ENCODE data around the gene AUTS2.

AUTS2 gene

DNA sequence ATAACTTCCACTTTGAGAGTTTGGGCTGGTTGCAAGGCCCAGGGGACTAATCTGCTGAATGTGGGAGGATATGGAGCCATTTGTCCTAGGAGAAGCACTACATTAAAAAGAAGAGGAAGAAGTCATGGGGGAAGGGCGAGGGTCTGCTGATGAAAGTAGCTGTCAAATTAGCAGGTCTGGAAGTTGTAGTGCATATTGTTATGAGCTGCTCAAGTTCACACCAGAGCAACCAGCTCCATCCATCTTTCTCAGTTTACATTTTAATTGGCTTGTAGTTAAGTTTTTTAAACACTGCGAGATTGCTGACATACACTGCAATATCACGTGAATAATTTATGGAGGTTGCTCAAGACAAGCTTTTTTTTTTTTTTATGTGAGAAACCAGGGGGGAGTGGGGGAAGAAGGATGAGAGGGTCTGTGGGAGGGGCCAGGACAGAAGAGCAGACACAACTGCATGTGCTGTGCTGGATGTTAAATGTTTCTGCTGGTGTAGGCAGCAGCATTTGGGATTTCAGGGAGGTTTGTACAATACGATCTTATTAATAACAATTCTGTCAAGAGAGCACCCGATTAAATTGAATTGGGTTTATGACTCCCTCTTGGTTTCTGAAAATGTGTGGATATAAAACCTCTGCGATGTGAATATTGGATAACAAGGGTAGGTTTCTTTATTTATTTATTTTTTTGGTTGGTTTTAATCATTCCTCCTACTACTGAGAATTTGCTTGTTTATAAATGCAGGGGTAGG, 774.7 kb downstream of the AUTS2 start:
- H3K9me3 ChIP-seq (ENCODE audit: insufficient read depth, low read length): no peaks in the 10 kb centered on the region
- H3K36me3 ChIP-seq (ENCODE audit: low read length): no peaks in the 10 kb centered on the region
- H3K9me2 ChIP-seq (replicated peaks; ENCODE audit: insufficient read depth, low read length): no peaks in the 10 kb centered on the region
- TF ChIP-seq, protein P1, sequence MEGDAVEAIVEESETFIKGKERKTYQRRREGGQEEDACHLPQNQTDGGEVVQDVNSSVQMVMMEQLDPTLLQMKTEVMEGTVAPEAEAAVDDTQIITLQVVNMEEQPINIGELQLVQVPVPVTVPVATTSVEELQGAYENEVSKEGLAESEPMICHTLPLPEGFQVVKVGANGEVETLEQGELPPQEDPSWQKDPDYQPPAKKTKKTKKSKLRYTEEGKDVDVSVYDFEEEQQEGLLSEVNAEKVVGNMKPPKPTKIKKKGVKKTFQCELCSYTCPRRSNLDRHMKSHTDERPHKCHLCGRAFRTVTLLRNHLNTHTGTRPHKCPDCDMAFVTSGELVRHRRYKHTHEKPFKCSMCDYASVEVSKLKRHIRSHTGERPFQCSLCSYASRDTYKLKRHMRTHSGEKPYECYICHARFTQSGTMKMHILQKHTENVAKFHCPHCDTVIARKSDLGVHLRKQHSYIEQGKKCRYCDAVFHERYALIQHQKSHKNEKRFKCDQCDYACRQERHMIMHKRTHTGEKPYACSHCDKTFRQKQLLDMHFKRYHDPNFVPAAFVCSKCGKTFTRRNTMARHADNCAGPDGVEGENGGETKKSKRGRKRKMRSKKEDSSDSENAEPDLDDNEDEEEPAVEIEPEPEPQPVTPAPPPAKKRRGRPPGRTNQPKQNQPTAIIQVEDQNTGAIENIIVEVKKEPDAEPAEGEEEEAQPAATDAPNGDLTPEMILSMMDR (IDR thresholded peaks at IDR 0.05; ENCODE audit: insufficient read depth, low read length, poor library complexity, severe bottlenecking): no peak
- TF ChIP-seq EZH2phosphoT487 (conservative IDR thresholded peaks at IDR 0.05; ENCODE audit: low read length): no peak
- no peak overlapping the region for H3K27ac ChIP-seq (ENCODE audit: low read depth, low read length)
- no peaks in the 10 kb centered on the region for H3F3A ChIP-seq (ENCODE audit: insufficient read depth)
- no peak overlapping the region for H2AFZ ChIP-seq (ENCODE audit: low read depth, low read length, severe bottlenecking)
- H3K4me3 ChIP-seq (ENCODE audit: insufficient read depth, low read length, poor library complexity, severe bottlenecking): no peak overlapping the region
- no peak overlapping the region for H3K9ac ChIP-seq (ENCODE audit: low read length)
- H3K79me2 ChIP-seq (ENCODE audit: insufficient read depth, low read length): no peaks in the 10 kb centered on the region
- no peaks in the 10 kb centered on the region for H3K27me3 ChIP-seq (ENCODE audit: low read length)
- H3K4me2 ChIP-seq (ENCODE audit: low read depth, low read length, poor library complexity, severe bottlenecking): no peak overlapping the region
- no peaks in the 10 kb centered on the region for H4K20me1 ChIP-seq (ENCODE audit: low read depth, low read length)

DNA sequence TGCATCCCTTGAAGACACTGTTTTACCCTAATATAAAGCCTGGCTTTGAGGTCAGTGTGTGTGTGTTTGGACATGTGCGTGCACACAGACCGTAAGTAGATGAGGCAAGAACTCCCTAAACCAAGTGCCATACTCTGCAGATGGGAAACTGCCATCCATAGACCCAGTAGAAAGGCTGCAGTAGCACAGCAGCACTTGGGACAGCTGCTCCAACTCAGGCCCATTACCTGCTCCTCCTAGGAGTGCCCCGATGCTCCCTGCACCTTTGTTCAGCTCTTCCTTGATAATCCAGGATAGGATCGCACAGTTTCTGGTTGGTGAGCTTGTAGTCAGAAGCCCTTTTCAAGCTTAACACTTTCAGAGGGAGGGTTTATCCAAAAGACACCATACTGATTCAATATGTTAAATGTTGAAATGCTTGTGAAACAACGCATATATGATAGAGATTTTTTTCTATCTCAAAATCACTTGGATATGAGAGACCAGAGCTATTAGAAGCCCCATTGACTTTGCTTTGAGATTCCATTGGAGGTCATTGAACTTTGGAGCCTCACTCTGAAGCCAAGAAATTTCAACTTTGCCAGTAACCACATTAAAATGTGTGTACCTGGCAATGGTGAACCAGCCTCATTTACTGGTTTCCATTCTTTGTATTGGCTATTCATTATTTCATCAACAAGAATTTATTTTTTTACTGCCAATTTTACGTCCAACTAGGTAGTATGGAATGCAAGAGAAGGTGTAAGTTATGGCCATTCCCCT, 776.7 kb downstream of the AUTS2 start:
- Histone ChIP-seq H3K4me2 (ENCODE audit: low read depth, low read length, poor library complexity, severe bottlenecking) (no peak overlapping the region), H3K9ac (ENCODE audit: low read length) (no peak overlapping the region), H3K4me3 (ENCODE audit: insufficient read depth, low read length, poor library complexity, severe bottlenecking) (no peak overlapping the region), H3K79me2 (ENCODE audit: insufficient read depth, low read length) (no peaks in the 10 kb centered on the region), H3K9me3 (ENCODE audit: insufficient read depth, low read length) (no peaks in the 10 kb centered on the region), H3F3A (ENCODE audit: insufficient read depth) (no peaks in the 10 kb centered on the region), H3K27me3 (ENCODE audit: low read length) (no peaks in the 10 kb centered on the region), H3K36me3 (ENCODE audit: low read length) (no peaks in the 10 kb centered on the region), H3K27ac (ENCODE audit: low read depth, low read length) (no peak overlapping the region), H4K20me1 (ENCODE audit: low read depth, low read length) (no peaks in the 10 kb centered on the region), H3K9me2 (replicated peaks; ENCODE audit: insufficient read depth, low read length) (no peaks in the 10 kb centered on the region), H2AFZ (ENCODE audit: low read depth, low read length, severe bottlenecking) (no peak overlapping the region)
- TF ChIP-seq, protein P1 (IDR thresholded peaks at IDR 0.05; ENCODE audit: insufficient read depth, low read length, poor library complexity, severe bottlenecking): no peak
- no peak for TF ChIP-seq EZH2phosphoT487 (conservative IDR thresholded peaks at IDR 0.05; ENCODE audit: low read length)

DNA sequence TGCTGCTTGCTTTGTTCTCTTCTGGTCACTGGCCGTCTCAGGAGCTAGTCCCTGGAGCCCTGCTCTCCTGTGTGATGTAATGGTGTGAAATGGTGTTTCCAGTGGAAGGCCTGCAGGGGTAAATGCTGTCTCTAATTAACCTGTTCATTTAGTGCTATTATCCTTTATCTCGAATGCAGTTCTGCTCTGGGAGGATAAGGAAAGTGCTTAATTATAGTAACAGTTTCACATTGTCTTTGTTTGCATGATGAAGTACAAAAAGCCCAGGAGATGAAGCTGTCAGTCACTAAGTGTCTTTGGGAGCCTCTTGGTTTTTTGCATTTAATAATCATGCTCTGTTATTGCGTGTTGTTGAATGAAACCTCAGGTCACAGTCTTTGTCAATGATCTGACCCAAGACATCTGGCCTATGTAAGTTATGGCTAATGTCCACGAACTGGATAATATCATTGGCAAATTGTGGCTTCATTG, 778.3 kb downstream of the AUTS2 start:
- H3K9me3 ChIP-seq (ENCODE audit: insufficient read depth, low read length): no peaks in the 10 kb centered on the region
- no peak overlapping the region for H3K4me3 ChIP-seq (ENCODE audit: insufficient read depth, low read length, poor library complexity, severe bottlenecking)
- no peaks in the 10 kb centered on the region for H3K79me2 ChIP-seq (ENCODE audit: insufficient read depth, low read length)
- H4K20me1 ChIP-seq (ENCODE audit: low read depth, low read length): no peaks in the 10 kb centered on the region
- no peaks in the 10 kb centered on the region for H3K9me2 ChIP-seq (replicated peaks; ENCODE audit: insufficient read depth, low read length)
- TF ChIP-seq EZH2phosphoT487 (conservative IDR thresholded peaks at IDR 0.05; ENCODE audit: low read length): no peak
- TF ChIP-seq, protein P1 (IDR thresholded peaks at IDR 0.05; ENCODE audit: insufficient read depth, low read length, poor library complexity, severe bottlenecking): no peak
- no peaks in the 10 kb centered on the region for H3F3A ChIP-seq (ENCODE audit: insufficient read depth)
- no peak overlapping the region for H3K9ac ChIP-seq (ENCODE audit: low read length)
- no peak overlapping the region for H3K4me2 ChIP-seq (ENCODE audit: low read depth, low read length, poor library complexity, severe bottlenecking)
- no peak overlapping the region for H3K27ac ChIP-seq (ENCODE audit: low read depth, low read length)
- H3K36me3 ChIP-seq (ENCODE audit: low read length): no peaks in the 10 kb centered on the region
- H2AFZ ChIP-seq (ENCODE audit: low read depth, low read length, severe bottlenecking): no peak overlapping the region
- H3K27me3 ChIP-seq (ENCODE audit: low read length): no peaks in the 10 kb centered on the region

Measured in SU-DHL-6 (cell line).